PFSK-1 (cell line): ENCODE measurements around the gene PSME1.

Experiments used
- FOXP2 ChIP-seq: optimal IDR thresholded peaks from 2 replicates; pipeline ENCODE3; 2011; ENCODE audit warnings: borderline replicate concordance, control low read depth, inconsistent platforms; ENCODE audit not compliant: insufficient read depth; ENCODE audit errors: extremely low read length, extremely low read depth
- POLR2AphosphoS5 ChIP-seq: IDR thresholded peaks from 2 replicates; pipeline ENCODE4 v1.6.1; 2012; ENCODE audit warnings: low read depth, mild to moderate bottlenecking, control low read depth, low read length, moderate library complexity
- REST ChIP-seq, 2 experiments: IDR thresholded peaks; 2 replicates each; pipeline versions ENCODE4 v1.6.1 to v1.8.0; 2011 to 2012; ENCODE audit warnings: low read depth in 2 of 2, low read length in 2 of 2, control low read depth in 1 of 2, inconsistent platforms in 1 of 2, mild to moderate bottlenecking in 1 of 2, moderate library complexity in 1 of 2; ENCODE audit not compliant: insufficient read depth in 1 of 2
- SIN3A ChIP-seq: IDR thresholded peaks from 2 replicates; pipeline ENCODE4 v1.6.1; 2012; ENCODE audit warnings: mild to moderate bottlenecking, low read length, moderate library complexity, borderline replicate concordance; ENCODE audit not compliant: insufficient read depth
- TAF1 ChIP-seq: IDR thresholded peaks from 2 replicates; pipeline ENCODE4 v1.6.1; 2012; ENCODE audit warnings: low read length, control low read depth, borderline replicate concordance; ENCODE audit not compliant: insufficient read depth

The PSME1 gene

GRCh38 chr14:24184104-24184970 is 48.3 kb downstream of the PSME1 start:
- TF ChIP-seq FOXP2: no peak
- no peak for TF ChIP-seq SIN3A
- TF ChIP-seq TAF1: no peak
- no peak for TF ChIP-seq REST (IDR thresholded peaks at IDR 0.05; ENCODE audit: insufficient read depth in 1 of 2, low read depth in 2 of 2, low read length in 2 of 2)
- TF ChIP-seq POLR2AphosphoS5: no peak

- TF ChIP-seq POLR2AphosphoS5 (no peak), FOXP2 (no peak), TAF1 (no peak), REST (IDR thresholded peaks at IDR 0.05; ENCODE audit: insufficient read depth in 1 of 2, low read depth in 2 of 2, low read length in 2 of 2) (no peak), SIN3A (no peak)
These were observed 49.0 kb downstream of the PSME1 start for GRCh38 chr14:24185026-24185425.

GRCh38 chr14:24185741-24186140 is 49.7 kb downstream of the PSME1 start:
- no peak for TF ChIP-seq POLR2AphosphoS5
- TF ChIP-seq SIN3A: no peak
- no peak for TF ChIP-seq TAF1
- no peak for TF ChIP-seq FOXP2
- no peak for TF ChIP-seq REST (IDR thresholded peaks at IDR 0.05; ENCODE audit: insufficient read depth in 1 of 2, low read depth in 2 of 2, low read length in 2 of 2)

GRCh38 chr14:24186831-24187538 is 51.0 kb downstream of the PSME1 start:
- TF ChIP-seq TAF1: no peak
- TF ChIP-seq SIN3A: no peak
- TF ChIP-seq FOXP2: no peak
- no peak for TF ChIP-seq REST (IDR thresholded peaks at IDR 0.05; ENCODE audit: insufficient read depth in 1 of 2, low read depth in 2 of 2, low read length in 2 of 2)
- no peak for TF ChIP-seq POLR2AphosphoS5
